Gastrocnemius medialis (tissue), 4 donors: ENCODE data around the gene BASP1.

Experiments used
- POLR2A ChIP-seq, 2 donors: fragments of 450-650 bp; IDR thresholded peaks; one replicate each; pipeline ENCODE4 v1.6.1; 2017; ENCODE audit warnings: antibody characterized with exemption in 2 of 2, mild to moderate bottlenecking in 2 of 2, moderate library complexity in 2 of 2
- TF ChIP-seq, protein P1 (sequence below), 5 experiments: fragments of 450-650 bp in 3 of 5; fragments of 200-600 bp in 2 of 5; sonication (generic) in 2 of 5; IDR thresholded peaks in 4 of 5; conservative IDR thresholded peaks in 1 of 5; 1 replicate in 4 of 5; 2 replicates in 1 of 5; pipeline ENCODE4 v1.5.1; 2016 to 2019; ENCODE audit warnings: antibody characterized with exemption in 5 of 5, mild to moderate bottlenecking in 3 of 5, moderate library complexity in 3 of 5

DNA sequence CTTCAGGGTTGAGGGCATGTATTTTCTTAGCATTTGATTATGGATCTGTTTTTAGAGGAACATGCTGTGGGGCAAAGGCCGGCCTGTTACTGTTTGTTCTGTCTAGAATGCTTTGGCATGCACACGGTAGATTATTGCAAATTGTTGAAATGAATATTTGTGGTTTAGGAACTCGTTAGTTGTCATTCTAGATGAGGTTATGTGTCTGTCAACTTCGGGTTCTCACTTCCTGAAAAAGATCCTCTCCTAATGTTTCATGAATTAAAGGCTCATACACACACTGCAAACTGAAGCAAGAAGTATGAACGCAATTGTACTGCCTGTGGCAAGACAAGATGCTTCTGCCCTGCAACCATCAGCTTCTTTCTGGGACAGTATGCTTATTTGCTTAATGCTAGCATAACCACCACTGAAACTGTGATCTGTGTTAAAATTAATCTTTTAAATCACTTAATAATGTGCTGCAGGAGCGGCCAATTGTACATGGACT lies 99.6 kb downstream of the BASP1 start:
- TF ChIP-seq, protein P1, sequence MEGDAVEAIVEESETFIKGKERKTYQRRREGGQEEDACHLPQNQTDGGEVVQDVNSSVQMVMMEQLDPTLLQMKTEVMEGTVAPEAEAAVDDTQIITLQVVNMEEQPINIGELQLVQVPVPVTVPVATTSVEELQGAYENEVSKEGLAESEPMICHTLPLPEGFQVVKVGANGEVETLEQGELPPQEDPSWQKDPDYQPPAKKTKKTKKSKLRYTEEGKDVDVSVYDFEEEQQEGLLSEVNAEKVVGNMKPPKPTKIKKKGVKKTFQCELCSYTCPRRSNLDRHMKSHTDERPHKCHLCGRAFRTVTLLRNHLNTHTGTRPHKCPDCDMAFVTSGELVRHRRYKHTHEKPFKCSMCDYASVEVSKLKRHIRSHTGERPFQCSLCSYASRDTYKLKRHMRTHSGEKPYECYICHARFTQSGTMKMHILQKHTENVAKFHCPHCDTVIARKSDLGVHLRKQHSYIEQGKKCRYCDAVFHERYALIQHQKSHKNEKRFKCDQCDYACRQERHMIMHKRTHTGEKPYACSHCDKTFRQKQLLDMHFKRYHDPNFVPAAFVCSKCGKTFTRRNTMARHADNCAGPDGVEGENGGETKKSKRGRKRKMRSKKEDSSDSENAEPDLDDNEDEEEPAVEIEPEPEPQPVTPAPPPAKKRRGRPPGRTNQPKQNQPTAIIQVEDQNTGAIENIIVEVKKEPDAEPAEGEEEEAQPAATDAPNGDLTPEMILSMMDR (IDR thresholded peaks at IDR 0.05 in 4 of 5, conservative IDR thresholded peaks at IDR 0.05 in 1 of 5): no peak
- TF ChIP-seq POLR2A (IDR thresholded peaks at IDR 0.05): no peak
